ENCODE results near the gene SMIM29. TPM values are rescaled to one million over a fixed set of nuclear protein-coding genes. Genes with fewer than 3 reads are reported as not detected.

The SMIM29 gene
- total RNA-seq, 1 donor from 2014 or later = 43.6 TPM

DNA sequence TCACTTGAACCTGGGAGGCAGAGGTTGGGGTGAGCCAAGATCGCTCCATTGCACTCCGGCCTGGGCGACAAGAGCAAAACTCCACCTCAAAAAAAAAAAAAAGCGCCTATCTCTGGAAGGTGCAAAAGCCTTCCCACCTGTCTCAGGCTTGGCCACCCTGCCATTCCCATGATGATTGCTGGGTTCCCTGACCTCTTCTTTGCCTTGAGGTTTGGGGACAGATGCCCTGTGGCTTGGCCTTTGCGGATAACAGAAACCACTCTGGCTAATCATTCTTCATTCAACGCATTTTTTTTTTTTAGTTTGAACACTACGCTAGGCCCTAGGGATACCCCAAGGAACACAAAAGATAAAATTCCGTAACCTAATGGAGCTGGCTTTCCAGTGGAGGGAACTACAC, 18.9 kb downstream of the SMIM29 start:
- DNase-seq (ENCODE audit: low read depth) = no peak
- no peak for TF ChIP-seq CTCF (conservative IDR thresholded peaks at IDR 0.05; ENCODE audit: low read depth, low read length)
- H3K4me3 ChIP-seq (ENCODE audit: low read depth, low read length) = no peak overlapping the region

- TF ChIP-seq CTCF (conservative IDR thresholded peaks at IDR 0.05; ENCODE audit: low read depth, low read length) = no peak
- H3K4me3 ChIP-seq (ENCODE audit: low read depth, low read length) = no peak overlapping the region
- peak; percentile 83 for DNase-seq (ENCODE audit: low read depth)
Measured at GRCh38 chr6:34227761-34228421, 20.9 kb downstream of the SMIM29 start.

- TF ChIP-seq CTCF (conservative IDR thresholded peaks at IDR 0.05; ENCODE audit: low read depth, low read length) = peak; percentile 24
- no peak for DNase-seq (ENCODE audit: low read depth)
- H3K4me3 ChIP-seq (ENCODE audit: low read depth, low read length) = no peak overlapping the region
Measured at GRCh38 chr6:34226731-34227586, 21.8 kb downstream of the SMIM29 start.

DNA sequence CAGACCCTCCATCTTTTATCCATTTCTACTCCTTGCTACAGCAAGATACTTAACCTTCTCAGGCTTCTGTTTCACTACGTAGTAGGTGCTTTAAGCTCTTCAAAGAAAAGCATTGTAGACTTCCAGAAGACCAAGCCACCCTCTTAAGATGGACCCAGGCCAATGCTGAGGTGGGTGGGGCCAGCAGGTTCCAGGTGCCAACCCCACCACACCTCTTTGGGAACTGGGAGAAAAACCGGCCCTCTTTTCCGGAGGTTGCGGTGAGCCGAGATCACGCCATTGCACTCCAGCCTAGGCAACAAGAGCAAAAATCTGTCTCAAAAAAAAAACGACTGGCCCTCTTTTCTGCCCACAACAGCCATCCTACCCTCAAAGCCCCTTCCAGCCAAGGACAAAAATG, 22.7 kb downstream of the SMIM29 start:
- H3K4me3 ChIP-seq (ENCODE audit: low read depth, low read length) = no peak overlapping the region
- TF ChIP-seq CTCF (conservative IDR thresholded peaks at IDR 0.05; ENCODE audit: low read depth, low read length) = no peak
- no peak for DNase-seq (ENCODE audit: low read depth)

DNA sequence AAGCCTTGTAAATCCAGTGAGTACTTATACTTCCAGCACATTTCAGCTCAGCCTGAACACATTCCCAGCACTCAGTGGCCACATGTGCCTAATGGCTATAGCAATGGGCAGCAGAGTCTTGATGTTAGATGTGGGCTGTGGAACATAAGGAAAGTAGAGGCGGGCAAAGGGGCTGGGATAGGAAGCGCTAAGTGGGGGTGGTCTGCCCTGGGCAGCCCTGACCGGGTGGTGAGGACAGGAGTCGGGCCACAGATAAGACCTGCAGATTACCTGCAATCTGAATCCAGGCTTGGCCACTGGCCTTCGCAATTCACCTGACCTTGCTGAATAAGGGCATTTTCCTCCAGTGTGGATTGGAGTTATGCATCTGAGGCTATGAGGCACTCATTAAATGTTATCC, 23.3 kb downstream of the SMIM29 start:
- TF ChIP-seq CTCF (conservative IDR thresholded peaks at IDR 0.05; ENCODE audit: low read depth, low read length) = no peak
- no peak overlapping the region for H3K4me3 ChIP-seq (ENCODE audit: low read depth, low read length)
- no peak for DNase-seq (ENCODE audit: low read depth)

GRCh38 chr6:34223956-34224940, 24.6 kb downstream of the SMIM29 start:
- peak overlapping the region; percentile 61 for H3K4me3 ChIP-seq (ENCODE audit: low read depth, low read length)
- no peak for TF ChIP-seq CTCF (conservative IDR thresholded peaks at IDR 0.05; ENCODE audit: low read depth, low read length)
- DNase-seq (ENCODE audit: low read depth) = peak; percentile 73
